Loucy (cell line): Measurements from ENCODE around the gene SERPINA5.

Source experiments
- H2AFZ ChIP-seq: fragments of 200-600 bp; sonication (generic); 2 replicates; pipeline ENCODE4 v1.6.0; 2016; ENCODE audit warnings: antibody characterized with exemption, mild to moderate bottlenecking, low read length, moderate library complexity
- H3F3A ChIP-seq: fragments of 200-600 bp; 2 replicates; pipeline ENCODE4 v1.6.0; 2016; ENCODE audit warnings: antibody characterized with exemption, low read depth, mild to moderate bottlenecking
- H3K27me3 ChIP-seq: fragments of 200-600 bp; sonication (generic); 2 replicates; pipeline ENCODE4 v1.6.1; 2014; ENCODE audit warnings: low read length, mild to moderate bottlenecking; ENCODE audit not compliant: insufficient read depth, poor library complexity, severe bottlenecking
- H3K36me3 ChIP-seq: fragments of 200-600 bp; sonication (generic); 2 replicates; pipeline ENCODE4 v1.6.1; 2016; ENCODE audit warnings: low read length; ENCODE audit not compliant: insufficient read depth
- H3K4me1 ChIP-seq: fragments of 200-600 bp; sonication (generic); 2 replicates; pipeline ENCODE4 v1.5.1; 2014; ENCODE audit warnings: low read length, mild to moderate bottlenecking; ENCODE audit not compliant: insufficient read depth, poor library complexity, severe bottlenecking
- H3K4me2 ChIP-seq: fragments of 200-600 bp; sonication (generic); 2 replicates; pipeline ENCODE4 v1.6.0; 2014; ENCODE audit warnings: antibody characterized with exemption, low read length, low read depth, mild to moderate bottlenecking; ENCODE audit not compliant: poor library complexity, severe bottlenecking
- H3K4me3 ChIP-seq: fragments of 200-600 bp; sonication (generic); 2 replicates; pipeline ENCODE4 v1.5.1; 2014; ENCODE audit warnings: low read length, mild to moderate bottlenecking, mixed read lengths; ENCODE audit not compliant: poor library complexity, severe bottlenecking
- H3K79me2 ChIP-seq: fragments of 200-600 bp; sonication (generic); 2 replicates; pipeline ENCODE4 v1.6.1; 2014; ENCODE audit warnings: low read length; ENCODE audit not compliant: insufficient read depth
- H3K9ac ChIP-seq: fragments of 200-600 bp; sonication (generic); 2 replicates; pipeline ENCODE4 v1.6.0; 2014; ENCODE audit warnings: mild to moderate bottlenecking, low read depth, low read length, moderate library complexity; ENCODE audit not compliant: poor library complexity, severe bottlenecking
- H3K9me2 ChIP-seq: fragments of 200-600 bp; sonication (generic); replicated peaks from 2 replicates; pipeline ENCODE4 v1.6.1; 2016; ENCODE audit warnings: low read depth, low read length, mixed read lengths
- H3K9me3 ChIP-seq: fragments of 200-600 bp; sonication (generic); 2 replicates; pipeline ENCODE4 v1.6.1; 2014; ENCODE audit warnings: mild to moderate bottlenecking, antibody characterized with exemption, low read length, low read depth; ENCODE audit not compliant: insufficient read depth
- H4K20me1 ChIP-seq: fragments of 200-600 bp; sonication (generic); 2 replicates; pipeline ENCODE4 v1.6.0; 2014; ENCODE audit warnings: antibody characterized with exemption, low read length, mild to moderate bottlenecking; ENCODE audit not compliant: insufficient read depth, poor library complexity, severe bottlenecking
- CTCF ChIP-seq: fragments of 200-600 bp; sonication (generic); conservative IDR thresholded peaks from 2 replicates; pipeline ENCODE4 v1.5.1; 2014; ENCODE audit warnings: mild to moderate bottlenecking, antibody characterized with exemption, low read length
- EZH2phosphoT487 ChIP-seq: fragments of 200-600 bp; IDR thresholded peaks from 2 replicates; pipeline ENCODE4 v1.6.1; 2018; ENCODE audit warnings: antibody characterized with exemption, mild to moderate bottlenecking, moderate library complexity, borderline replicate concordance

Gene SERPINA5

GRCh38 chr14:94622653-94623421, 41.6 kb downstream of the SERPINA5 start:
- Histone ChIP-seq H3K9me2 (no peaks in the 10 kb centered on the region), H3K4me2 (no peak overlapping the region), H3K4me3 (no peak overlapping the region), H3K9ac (no peak overlapping the region), H3K4me1 (no peaks in the 10 kb centered on the region), H3F3A (no peaks in the 10 kb centered on the region), H3K9me3 (peaks cover 15% of the 10 kb centered on the region; the same call in 1 of the 2 replicates), H3K79me2 (no peaks in the 10 kb centered on the region), H2AFZ (no peak overlapping the region), H3K36me3 (no peaks in the 10 kb centered on the region), H4K20me1 (no peaks in the 10 kb centered on the region), H3K27me3 (no peaks in the 10 kb centered on the region)
- no peak for TF ChIP-seq EZH2phosphoT487
- TF ChIP-seq CTCF, result no peak

DNA sequence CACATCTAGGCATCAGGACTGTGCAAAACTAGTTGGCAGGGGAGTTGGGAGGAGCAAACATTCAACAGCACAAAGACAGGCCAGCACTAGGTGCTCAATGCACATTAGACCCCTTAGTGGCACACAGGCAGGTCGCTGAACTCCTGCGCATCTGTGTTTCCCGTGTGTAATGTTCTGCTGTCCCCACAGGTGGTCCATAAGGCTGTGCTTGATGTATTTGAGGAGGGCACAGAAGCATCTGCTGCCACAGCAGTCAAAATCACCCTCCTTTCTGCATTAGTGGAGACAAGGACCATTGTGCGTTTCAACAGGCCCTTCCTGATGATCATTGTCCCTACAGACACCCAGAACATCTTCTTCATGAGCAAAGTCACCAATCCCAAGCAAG, 42.2 kb downstream of the SERPINA5 start:
- H3K9ac ChIP-seq, result no peak overlapping the region
- no peak overlapping the region for H3K4me2 ChIP-seq
- H2AFZ ChIP-seq, result no peak overlapping the region
- no peak overlapping the region for H3K4me3 ChIP-seq
- H3K79me2 ChIP-seq, result no peaks in the 10 kb centered on the region
- H3K36me3 ChIP-seq, result no peaks in the 10 kb centered on the region
- H3K9me3 ChIP-seq, result peaks cover 15% of the 10 kb centered on the region; the same call in 1 of the 2 replicates
- no peaks in the 10 kb centered on the region for H3K27me3 ChIP-seq
- H4K20me1 ChIP-seq, result no peaks in the 10 kb centered on the region
- TF ChIP-seq EZH2phosphoT487 (no peak), CTCF (no peak)
- H3K4me1 ChIP-seq, result no peaks in the 10 kb centered on the region
- no peaks in the 10 kb centered on the region for H3K9me2 ChIP-seq
- H3F3A ChIP-seq, result no peaks in the 10 kb centered on the region

DNA sequence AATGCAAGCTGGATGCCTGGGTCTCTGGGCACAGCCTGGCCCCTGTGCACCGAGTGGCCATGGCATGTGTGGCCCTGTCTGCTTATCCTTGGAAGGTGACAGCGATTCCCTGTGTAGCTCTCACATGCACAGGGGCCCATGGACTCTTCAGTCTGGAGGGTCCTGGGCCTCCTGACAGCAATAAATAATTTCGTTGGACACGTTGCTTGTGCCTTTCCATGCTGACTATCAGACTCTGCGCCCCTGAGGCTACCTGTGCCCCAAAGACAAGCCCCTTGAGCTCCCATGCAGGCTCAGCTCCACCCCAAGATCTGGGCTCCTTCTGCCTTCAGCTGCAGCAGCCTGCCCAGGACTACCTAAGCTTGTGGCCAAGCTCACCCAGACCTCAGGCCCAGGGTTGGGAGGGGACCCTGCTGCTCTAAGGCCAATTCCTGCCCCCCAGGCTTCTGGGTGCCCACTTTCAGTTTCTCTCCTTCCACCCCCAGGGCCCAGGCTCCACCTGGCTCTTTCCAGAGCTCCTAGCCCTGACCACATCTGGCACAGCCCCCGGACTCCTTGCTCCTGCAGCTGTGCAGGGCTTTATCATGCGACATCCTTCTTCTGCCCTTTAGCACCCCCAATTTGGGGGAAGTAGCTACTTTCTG, 42.8 kb downstream of the SERPINA5 start:
- TF ChIP-seq CTCF (no peak), EZH2phosphoT487 (no peak)

More for the DNA sequence above, 42.8 kb downstream of the SERPINA5 start:
- Histone ChIP-seq H3K79me2 (no peaks in the 10 kb centered on the region), H3K9me3 (peaks cover 15% of the 10 kb centered on the region; the same call in 1 of the 2 replicates), H3K4me3 (no peak overlapping the region), H3K4me2 (no peak overlapping the region), H4K20me1 (no peaks in the 10 kb centered on the region), H2AFZ (no peak overlapping the region), H3K27me3 (no peaks in the 10 kb centered on the region), H3K36me3 (no peaks in the 10 kb centered on the region), H3K4me1 (no peaks in the 10 kb centered on the region), H3K9me2 (no peaks in the 10 kb centered on the region), H3F3A (no peaks in the 10 kb centered on the region), H3K9ac (no peak overlapping the region)
